ENCODE measurements around the gene LAMTOR2. TPM values are rescaled to one million over a fixed set of nuclear protein-coding genes. Genes with fewer than 3 reads are reported as not detected.

LAMTOR2 gene
- total and polyA plus RNA-seq, 9 of the 15 experiments (the other 6 are each of a cell fraction or from before 2014, with no cell fraction given) = 39.0 to 161 (median 74.6) TPM

DNA sequence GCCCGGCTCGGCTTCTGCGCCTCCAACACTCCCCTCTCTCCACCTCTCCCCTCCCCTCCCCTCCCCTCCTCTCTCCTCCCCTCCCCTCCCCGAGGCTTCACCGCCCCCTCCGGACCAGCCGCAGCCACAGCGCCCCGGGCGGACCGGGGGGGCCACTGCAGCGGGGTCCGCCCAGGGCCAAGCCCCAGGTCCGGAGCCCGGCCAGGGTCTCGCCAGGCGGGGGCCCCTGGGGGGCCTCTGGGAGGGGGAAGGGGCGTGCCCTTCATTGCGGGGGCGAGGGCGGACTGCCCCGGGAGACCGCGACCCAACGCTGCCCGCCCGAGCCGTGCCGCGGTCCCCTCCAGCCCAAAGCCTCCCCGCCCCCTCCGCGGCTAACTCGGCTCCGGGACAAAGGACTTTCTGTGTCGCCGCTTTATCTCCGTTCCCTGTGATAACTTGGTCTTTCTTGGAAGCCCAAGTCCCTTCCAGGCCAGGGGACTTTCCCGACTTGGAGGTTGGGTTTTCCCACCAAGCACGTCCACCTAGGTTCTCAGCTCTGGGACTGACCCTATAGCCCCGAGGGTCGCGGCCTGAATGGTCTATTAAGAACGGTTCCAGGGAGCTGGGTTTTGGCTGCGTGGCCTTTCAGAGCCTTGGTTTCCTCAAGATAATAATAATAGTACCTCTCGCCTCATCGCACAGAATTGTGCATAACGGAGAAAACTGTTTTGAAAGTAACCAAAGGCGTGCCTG lies 648 bp upstream of the LAMTOR2 start, which contains the start of gene UBQLN4 (continued):
- TF ChIP-seq, protein P1, sequence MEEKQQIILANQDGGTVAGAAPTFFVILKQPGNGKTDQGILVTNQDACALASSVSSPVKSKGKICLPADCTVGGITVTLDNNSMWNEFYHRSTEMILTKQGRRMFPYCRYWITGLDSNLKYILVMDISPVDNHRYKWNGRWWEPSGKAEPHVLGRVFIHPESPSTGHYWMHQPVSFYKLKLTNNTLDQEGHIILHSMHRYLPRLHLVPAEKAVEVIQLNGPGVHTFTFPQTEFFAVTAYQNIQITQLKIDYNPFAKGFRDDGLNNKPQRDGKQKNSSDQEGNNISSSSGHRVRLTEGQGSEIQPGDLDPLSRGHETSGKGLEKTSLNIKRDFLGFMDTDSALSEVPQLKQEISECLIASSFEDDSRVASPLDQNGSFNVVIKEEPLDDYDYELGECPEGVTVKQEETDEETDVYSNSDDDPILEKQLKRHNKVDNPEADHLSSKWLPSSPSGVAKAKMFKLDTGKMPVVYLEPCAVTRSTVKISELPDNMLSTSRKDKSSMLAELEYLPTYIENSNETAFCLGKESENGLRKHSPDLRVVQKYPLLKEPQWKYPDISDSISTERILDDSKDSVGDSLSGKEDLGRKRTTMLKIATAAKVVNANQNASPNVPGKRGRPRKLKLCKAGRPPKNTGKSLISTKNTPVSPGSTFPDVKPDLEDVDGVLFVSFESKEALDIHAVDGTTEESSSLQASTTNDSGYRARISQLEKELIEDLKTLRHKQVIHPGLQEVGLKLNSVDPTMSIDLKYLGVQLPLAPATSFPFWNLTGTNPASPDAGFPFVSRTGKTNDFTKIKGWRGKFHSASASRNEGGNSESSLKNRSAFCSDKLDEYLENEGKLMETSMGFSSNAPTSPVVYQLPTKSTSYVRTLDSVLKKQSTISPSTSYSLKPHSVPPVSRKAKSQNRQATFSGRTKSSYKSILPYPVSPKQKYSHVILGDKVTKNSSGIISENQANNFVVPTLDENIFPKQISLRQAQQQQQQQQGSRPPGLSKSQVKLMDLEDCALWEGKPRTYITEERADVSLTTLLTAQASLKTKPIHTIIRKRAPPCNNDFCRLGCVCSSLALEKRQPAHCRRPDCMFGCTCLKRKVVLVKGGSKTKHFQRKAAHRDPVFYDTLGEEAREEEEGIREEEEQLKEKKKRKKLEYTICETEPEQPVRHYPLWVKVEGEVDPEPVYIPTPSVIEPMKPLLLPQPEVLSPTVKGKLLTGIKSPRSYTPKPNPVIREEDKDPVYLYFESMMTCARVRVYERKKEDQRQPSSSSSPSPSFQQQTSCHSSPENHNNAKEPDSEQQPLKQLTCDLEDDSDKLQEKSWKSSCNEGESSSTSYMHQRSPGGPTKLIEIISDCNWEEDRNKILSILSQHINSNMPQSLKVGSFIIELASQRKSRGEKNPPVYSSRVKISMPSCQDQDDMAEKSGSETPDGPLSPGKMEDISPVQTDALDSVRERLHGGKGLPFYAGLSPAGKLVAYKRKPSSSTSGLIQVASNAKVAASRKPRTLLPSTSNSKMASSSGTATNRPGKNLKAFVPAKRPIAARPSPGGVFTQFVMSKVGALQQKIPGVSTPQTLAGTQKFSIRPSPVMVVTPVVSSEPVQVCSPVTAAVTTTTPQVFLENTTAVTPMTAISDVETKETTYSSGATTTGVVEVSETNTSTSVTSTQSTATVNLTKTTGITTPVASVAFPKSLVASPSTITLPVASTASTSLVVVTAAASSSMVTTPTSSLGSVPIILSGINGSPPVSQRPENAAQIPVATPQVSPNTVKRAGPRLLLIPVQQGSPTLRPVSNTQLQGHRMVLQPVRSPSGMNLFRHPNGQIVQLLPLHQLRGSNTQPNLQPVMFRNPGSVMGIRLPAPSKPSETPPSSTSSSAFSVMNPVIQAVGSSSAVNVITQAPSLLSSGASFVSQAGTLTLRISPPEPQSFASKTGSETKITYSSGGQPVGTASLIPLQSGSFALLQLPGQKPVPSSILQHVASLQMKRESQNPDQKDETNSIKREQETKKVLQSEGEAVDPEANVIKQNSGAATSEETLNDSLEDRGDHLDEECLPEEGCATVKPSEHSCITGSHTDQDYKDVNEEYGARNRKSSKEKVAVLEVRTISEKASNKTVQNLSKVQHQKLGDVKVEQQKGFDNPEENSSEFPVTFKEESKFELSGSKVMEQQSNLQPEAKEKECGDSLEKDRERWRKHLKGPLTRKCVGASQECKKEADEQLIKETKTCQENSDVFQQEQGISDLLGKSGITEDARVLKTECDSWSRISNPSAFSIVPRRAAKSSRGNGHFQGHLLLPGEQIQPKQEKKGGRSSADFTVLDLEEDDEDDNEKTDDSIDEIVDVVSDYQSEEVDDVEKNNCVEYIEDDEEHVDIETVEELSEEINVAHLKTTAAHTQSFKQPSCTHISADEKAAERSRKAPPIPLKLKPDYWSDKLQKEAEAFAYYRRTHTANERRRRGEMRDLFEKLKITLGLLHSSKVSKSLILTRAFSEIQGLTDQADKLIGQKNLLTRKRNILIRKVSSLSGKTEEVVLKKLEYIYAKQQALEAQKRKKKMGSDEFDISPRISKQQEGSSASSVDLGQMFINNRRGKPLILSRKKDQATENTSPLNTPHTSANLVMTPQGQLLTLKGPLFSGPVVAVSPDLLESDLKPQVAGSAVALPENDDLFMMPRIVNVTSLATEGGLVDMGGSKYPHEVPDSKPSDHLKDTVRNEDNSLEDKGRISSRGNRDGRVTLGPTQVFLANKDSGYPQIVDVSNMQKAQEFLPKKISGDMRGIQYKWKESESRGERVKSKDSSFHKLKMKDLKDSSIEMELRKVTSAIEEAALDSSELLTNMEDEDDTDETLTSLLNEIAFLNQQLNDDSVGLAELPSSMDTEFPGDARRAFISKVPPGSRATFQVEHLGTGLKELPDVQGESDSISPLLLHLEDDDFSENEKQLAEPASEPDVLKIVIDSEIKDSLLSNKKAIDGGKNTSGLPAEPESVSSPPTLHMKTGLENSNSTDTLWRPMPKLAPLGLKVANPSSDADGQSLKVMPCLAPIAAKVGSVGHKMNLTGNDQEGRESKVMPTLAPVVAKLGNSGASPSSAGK (IDR thresholded peaks at IDR 0.05) = no peak
- TF ChIP-seq ARHGAP35 (IDR thresholded peaks at IDR 0.05; ENCODE audit: partially characterized antibody) = no peak
- TF ChIP-seq, protein P2, sequence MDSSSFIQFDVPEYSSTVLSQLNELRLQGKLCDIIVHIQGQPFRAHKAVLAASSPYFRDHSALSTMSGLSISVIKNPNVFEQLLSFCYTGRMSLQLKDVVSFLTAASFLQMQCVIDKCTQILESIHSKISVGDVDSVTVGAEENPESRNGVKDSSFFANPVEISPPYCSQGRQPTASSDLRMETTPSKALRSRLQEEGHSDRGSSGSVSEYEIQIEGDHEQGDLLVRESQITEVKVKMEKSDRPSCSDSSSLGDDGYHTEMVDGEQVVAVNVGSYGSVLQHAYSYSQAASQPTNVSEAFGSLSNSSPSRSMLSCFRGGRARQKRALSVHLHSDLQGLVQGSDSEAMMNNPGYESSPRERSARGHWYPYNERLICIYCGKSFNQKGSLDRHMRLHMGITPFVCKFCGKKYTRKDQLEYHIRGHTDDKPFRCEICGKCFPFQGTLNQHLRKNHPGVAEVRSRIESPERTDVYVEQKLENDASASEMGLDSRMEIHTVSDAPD (CRISPR knock-in tag; IDR thresholded peaks at IDR 0.05) = no peak
- no peak for TF ChIP-seq CBFA2T2 (conservative IDR thresholded peaks at IDR 0.05)
- TF ChIP-seq, protein P3, sequence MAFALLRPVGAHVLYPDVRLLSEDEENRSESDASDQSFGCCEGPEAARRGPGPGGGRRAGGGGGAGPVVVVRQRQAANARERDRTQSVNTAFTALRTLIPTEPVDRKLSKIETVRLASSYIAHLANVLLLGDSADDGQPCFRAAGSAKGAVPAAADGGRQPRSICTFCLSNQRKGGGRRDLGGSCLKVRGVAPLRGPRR (CRISPR knock-in tag; IDR thresholded peaks at IDR 0.05) = 0 out of 2 replicates have a peak, but pooled peaks have one; percentile 60
- TF ChIP-seq ERF (CRISPR knock-in tag; IDR thresholded peaks at IDR 0.05) = no peak
- TF ChIP-seq, protein P4, sequence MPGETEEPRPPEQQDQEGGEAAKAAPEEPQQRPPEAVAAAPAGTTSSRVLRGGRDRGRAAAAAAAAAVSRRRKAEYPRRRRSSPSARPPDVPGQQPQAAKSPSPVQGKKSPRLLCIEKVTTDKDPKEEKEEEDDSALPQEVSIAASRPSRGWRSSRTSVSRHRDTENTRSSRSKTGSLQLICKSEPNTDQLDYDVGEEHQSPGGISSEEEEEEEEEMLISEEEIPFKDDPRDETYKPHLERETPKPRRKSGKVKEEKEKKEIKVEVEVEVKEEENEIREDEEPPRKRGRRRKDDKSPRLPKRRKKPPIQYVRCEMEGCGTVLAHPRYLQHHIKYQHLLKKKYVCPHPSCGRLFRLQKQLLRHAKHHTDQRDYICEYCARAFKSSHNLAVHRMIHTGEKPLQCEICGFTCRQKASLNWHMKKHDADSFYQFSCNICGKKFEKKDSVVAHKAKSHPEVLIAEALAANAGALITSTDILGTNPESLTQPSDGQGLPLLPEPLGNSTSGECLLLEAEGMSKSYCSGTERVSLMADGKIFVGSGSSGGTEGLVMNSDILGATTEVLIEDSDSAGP (CRISPR knock-in tag; IDR thresholded peaks at IDR 0.05) = no peak
- TF ChIP-seq PURB (CRISPR knock-in tag; IDR thresholded peaks at IDR 0.05; ENCODE audit: low read depth) = no peak
- TF ChIP-seq TAF15 (IDR thresholded peaks at IDR 0.05; ENCODE audit: low read depth, low read length) = no peak
- no peak for TF ChIP-seq SETDB1 (IDR thresholded peaks at IDR 0.05; ENCODE audit: low read length)
- TF ChIP-seq SNRNP70 (optimal IDR thresholded peaks at IDR 0.05; ENCODE audit: low read depth, low read length) = no peak
- TF ChIP-seq CHD4 (IDR thresholded peaks at IDR 0.05; ENCODE audit: insufficient read depth, insufficient replicate concordance, low read depth, low read length, poor library complexity, severe bottlenecking) = no peak
- TF ChIP-seq MTA1 (IDR thresholded peaks at IDR 0.05; ENCODE audit: borderline replicate concordance) = no peak
